NCI-H510A treated with DMSO at 0.1 percent for 48 hours (cell line): ENCODE results near the gene DIP2C.

Experiments used
- DNase-seq: peaks from one replicate; lab custom pipeline; 2025; lab: John Stamatoyannopoulos, UW

Gene DIP2C

GRCh38 chr10:498760-499435, 190.6 kb downstream of the DIP2C start:
- DNase-seq, result no peak

GRCh38 chr10:497898-498451, 191.5 kb downstream of the DIP2C start:
- DNase-seq, result peak; percentile 29

DNA sequence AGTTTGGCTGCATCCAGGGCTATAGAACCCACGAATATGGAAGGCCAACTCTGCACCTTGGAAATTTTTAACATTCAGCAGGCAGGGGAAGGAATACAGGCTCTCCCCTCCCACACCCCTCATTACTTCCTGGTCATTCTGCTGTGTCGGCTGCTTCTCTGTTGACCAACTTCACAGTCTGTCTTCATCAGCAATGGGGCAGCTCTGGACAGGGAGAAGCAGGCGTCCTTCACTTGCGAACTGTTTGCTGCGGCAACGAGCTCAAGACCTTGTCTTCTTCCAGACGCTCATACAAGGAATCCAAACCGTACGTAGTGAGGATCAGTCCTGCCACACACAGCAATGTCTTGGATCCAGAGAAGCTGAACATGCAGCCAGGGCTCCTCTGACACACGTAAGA, 192.2 kb downstream of the DIP2C start:
- DNase-seq, result no peak

GRCh38 chr10:494556-494955, 194.9 kb downstream of the DIP2C start:
- no peak for DNase-seq

DNA sequence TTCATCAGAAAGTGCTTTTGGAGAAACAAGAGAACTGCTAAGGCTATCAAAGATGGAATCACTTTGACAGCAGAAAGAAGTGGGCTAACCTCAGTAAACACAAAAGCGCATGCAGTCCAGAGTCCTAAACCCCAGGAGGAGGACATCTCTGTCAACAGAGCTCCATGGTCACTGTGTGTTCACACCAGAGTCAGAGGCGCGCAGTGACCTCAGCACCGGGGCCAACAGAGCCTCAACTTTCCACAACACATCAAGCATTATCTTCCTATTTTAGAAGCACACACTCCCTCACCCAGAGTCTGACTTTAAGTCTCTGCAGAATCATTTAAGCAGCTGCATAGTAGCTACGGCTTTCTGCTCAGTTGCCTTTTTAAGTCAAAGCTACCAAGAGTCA, 195.3 kb downstream of the DIP2C start:
- DNase-seq, result no peak

- no peak for DNase-seq
Observed at GRCh38 chr10:493391-494148, 195.9 kb downstream of the DIP2C start.

DNA sequence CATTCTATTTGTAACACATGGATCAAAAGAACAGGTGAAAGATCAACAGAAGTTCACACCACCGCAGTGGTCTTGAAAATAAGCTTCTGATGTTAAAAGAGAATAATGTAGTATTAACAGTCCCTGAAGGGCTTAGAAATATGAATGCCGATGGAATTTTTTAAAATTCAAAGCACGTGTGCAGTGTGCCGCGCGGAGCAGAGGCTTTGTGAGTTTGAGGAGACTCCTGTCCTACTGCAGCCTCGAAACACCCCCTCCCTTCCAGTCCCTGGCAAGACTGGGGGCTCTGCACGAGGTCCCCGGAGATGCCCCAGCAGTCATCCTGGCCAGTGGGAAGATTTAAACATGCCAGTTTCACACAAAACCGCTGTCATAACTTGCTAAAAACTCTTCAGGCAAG, 196.6 kb downstream of the DIP2C start:
- DNase-seq, result no peak

DNA sequence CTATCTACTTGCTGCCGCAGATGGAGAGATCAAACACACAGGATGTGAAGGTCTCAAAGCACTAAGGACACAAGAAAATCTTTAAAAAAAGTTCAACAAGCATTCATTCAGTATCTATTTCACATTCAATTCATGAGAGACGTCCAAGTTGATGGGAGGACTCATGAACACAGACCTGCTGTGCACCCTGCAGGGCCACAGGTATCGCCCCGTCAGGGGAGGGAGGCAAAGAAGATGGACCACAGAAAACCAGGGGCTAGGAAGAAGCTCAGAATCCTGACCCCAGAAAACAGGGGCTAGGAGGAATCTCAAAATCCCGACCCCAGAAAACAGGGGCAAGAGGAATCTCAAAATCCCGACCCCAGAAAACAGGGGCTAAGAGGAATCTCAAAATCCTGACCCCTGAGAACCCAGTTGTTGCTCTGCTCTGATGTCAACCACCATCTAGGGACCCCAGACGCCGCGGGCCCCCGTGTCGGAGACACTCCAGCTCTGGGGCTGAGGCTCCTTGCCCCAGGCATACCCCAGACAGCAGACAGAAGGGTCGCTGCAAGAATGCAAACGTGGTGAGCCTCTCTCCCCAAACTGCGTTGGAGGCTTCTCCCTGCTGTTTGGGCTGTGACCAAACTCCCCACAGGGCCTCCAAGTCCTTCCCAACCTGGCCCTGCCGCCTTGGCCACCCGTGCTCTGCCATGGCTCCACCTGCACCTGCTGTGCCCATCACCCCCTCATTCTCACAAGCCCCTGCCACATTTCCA, 197.6 kb downstream of the DIP2C start:
- no peak for DNase-seq

DNA sequence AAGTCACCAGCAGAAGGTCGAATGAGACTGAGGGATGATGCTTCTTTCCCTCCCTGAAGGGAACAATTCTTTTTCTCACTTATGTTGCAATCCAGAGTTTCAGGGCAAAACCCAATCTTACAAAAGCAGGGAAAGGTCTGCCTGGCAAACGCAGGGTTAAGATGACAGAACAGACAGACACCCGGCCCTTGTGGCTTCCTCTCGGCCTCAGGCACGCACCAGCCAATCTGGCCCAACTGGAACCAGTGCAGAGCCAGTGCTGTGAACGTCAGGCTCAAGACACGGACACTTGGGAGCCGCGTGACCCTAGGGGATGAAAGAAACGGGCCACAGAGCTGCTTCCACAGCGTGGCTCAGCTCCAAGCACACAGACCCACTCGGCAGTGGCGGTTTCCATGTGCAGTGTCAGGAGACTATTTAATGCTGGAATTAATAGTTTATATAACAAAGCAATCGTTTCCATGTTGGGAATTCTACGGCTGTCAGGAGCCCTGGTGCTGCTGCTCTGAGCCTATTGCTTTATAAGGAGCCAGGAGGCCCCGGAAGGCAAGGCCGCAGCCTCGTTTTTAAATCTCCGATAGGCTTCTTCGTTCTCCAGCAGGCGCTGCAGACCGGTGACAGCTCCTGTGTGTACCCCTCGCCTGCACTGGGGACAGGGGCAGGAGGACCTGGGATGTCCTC, 198.4 kb downstream of the DIP2C start:
- no peak for DNase-seq

- DNase-seq, result no peak
Observed at GRCh38 chr10:490256-490655, 199.2 kb downstream of the DIP2C start.

DNA sequence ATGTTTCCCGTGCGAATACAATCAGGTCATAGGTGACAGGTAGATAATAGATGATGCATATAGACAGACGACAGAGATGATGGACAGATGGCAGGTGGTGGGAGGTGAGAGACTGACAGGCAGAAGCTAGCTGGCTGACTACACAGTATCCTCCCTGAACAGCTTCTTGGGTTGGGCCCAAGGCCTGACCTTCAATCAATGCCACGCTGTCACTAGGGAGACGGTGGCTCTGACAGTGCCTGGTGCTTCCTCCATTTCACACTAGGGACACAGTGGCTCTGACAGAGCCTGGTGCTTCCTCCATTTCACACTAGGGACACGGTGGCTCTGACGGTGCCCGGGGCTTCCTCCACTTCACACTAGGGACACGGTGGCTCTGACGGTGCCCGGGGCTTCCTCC, 200.1 kb downstream of the DIP2C start:
- DNase-seq, result no peak

DNA sequence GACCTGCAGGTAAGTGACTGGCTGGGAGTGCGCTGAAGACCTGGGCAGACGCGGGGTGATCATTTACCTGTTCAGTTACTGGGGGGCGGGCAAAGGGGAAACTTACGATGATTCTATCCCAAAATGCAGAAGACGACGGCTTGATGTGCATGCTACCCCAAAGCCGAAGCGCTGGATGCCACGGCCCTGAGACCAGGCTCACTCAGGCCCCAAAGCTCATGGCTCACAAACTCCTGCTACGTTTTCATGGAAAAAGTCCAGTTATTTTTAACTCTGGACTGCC, 200.6 kb downstream of the DIP2C start:
- DNase-seq, result no peak

DNA sequence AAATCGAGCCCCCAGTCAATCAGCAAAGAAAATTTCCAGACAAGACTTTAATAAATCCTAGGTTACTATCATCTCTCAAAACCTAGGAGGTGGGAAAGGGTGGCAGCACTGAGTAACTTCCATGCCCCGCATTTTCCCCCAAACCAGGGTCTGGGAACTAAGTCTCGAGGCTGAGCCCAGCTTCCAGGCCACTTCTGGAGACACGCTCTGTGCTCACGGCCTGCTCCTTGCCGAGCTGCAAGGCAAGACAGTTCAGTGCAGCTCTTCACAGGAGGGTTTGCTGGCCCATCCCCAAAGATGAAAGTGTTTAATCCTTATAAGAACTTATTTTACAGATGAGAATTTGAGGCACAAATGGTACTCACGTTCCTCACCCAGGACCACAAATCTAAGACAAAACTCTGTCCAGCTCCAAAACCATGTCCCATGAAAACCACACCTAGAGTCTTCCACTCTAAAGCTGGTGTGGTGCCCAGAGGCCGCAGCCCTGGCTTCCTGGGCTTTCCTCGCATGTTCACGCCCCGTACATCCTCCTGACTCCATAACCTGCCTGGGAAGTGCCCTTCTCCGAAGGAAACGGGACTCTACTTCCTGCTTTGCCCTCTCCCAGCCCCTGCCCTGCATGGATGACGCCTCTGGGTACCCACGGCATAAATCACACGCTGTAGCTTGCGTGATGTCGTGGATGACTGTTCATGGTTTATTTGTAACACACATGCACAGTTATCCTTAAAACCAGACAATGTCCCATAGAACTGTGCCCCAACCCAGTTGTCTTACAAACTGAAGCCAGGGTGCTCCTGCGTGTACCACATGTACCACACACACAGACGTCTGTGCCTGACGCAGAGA, 201.2 kb downstream of the DIP2C start:
- DNase-seq, result no peak

- peak; percentile 25 for DNase-seq
Observed at GRCh38 chr10:486666-487322, 202.7 kb downstream of the DIP2C start.

- no peak for DNase-seq
Observed at GRCh38 chr10:486206-486605, 203.3 kb downstream of the DIP2C start.

- DNase-seq, result no peak
Observed at GRCh38 chr10:485776-486175, 203.7 kb downstream of the DIP2C start.

GRCh38 chr10:484925-485661, 204.4 kb downstream of the DIP2C start:
- DNase-seq, result no peak

DNA sequence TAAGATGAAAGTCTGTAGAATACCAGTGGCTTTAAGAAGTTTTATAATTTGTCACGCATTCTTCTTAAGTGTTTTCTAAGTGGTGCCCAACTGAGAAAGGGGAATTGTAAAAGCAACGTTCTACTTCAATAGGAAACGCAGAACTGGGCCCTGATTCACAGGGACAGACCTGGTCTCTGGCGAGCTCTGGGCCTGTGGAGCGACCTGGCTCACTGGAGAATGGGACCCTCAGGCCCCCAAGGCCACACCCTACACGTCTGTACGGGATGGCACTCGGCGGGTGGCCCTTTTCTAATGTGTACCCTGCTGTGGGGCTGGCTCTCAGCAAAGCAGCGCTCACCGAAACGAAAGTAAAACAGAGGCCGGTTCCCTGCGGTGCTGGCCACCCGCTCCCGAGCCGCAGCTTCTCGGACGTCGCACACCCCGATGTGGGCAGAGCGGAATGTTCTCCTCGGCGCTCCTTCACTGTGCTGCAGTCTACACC, 205.0 kb downstream of the DIP2C start:
- DNase-seq, result no peak

- DNase-seq, result no peak
Observed at GRCh38 chr10:483261-483660, 206.2 kb downstream of the DIP2C start.

DNA sequence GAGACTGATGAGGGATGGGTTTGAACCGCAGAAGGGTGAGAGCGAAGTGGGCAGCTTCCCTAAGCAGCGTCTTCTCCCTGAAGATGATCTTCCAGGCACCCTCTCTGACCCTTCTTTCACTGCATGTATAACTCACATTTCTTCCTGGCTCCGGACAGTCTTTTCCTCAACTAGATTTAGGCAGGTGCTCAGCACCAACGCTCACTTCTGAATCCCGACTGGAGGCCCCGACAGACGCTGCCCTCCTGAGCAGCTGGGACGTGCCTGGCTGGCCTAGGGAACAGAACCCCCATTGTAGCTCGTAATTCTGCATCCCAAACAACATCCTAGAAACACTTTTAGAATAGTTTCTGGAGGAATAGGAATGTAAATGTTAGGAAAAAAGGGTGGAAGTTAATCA, 206.6 kb downstream of the DIP2C start:
- DNase-seq, result no peak
